Immature natural killer cell (primary cell): Measurements from ENCODE around the gene TTLL10. TPM values are rescaled to one million over a fixed set of nuclear protein-coding genes. Genes with fewer than 3 reads are reported as not detected.
A peak's percentile ranks its signal among the peaks of the same experiment; 100 is the strongest.

ENCODE experiments used
- DNase-seq, 3 donors: peaks; one replicate each; pipeline ENCODE4 v3.0.0; 2022; ENCODE audit warnings: mixed read lengths in 1 of 3
- H3K27ac Mint-ChIP-seq, 6 donors: one replicate each; pipeline ENCODE4 v1.8.0; 2020; ENCODE audit warnings: mixed read lengths in 6 of 6, mild to moderate bottlenecking in 5 of 6, inconsistent platforms in 4 of 6, moderate library complexity in 3 of 6
- H3K27me3 Mint-ChIP-seq, 3 donors: one replicate each; pipeline ENCODE4 v1.8.0; 2020 to 2021; ENCODE audit warnings: low read depth in 3 of 3, mild to moderate bottlenecking in 3 of 3, mixed read lengths in 3 of 3, moderate library complexity in 3 of 3, inconsistent platforms in 1 of 3
- H3K36me3 Mint-ChIP-seq, 3 donors: one replicate each; pipeline ENCODE4 v1.8.0; 2020; ENCODE audit warnings: mixed read lengths in 3 of 3, inconsistent platforms in 2 of 3, mild to moderate bottlenecking in 2 of 3
- H3K4me1 Mint-ChIP-seq, 2 donors: one replicate each; pipeline ENCODE4 v1.8.0; 2020; ENCODE audit warnings: inconsistent platforms in 2 of 2, mild to moderate bottlenecking in 2 of 2, mixed read lengths in 2 of 2, moderate library complexity in 1 of 2
- H3K4me3 Mint-ChIP-seq, 5 donors: one replicate each; pipeline ENCODE4 v1.8.0; 2020; ENCODE audit warnings: mild to moderate bottlenecking in 5 of 5, mixed read lengths in 5 of 5, inconsistent platforms in 3 of 5, moderate library complexity in 3 of 5
- H3K9me3 Mint-ChIP-seq, 6 donors: one replicate each; pipeline ENCODE4 v1.8.0; 2020; ENCODE audit warnings: mild to moderate bottlenecking in 6 of 6, mixed read lengths in 6 of 6, inconsistent platforms in 4 of 6, moderate library complexity in 3 of 6
- polyA plus RNA-seq, 3 donors: library from polyadenylated mRNA; unstranded; fragments of 300-500 nt; fragmentation: Illumina TruSeq; gene quantifications; one replicate each; pipeline ENCODE4 v1.2.3, GENCODE V29; 2021

TTLL10 gene
- polyA plus RNA-seq, 3 donors from 2014 or later = 0.68 to 0.83 (median 0.69) TPM

DNA sequence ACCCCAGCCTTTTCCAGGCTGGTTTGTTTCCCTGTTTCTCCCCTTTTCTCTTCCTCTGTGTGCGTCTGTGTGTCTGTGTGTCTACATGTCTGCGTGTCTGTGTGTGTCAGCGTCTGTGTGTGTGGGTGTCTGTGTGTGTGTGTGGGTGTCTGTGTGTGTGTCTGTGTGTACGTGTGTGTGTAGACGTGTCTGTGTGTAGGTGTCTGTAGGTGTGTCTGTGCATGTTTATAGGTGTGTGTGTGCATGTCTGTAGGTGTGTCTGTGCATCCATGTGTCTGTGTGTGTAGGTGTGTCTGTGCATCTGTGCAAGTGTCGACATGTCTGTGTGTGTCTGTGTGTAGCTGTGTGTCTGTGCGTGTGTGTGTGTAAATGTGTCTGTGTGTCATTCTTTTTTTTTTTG, 3.3 kb downstream of the TTLL10 start:
- no peak overlapping the region for H3K4me3 Mint-ChIP-seq

GRCh38 chr1:1177452-1178206, 3.9 kb downstream of the TTLL10 start:
- Mint-ChIP-seq H3K27ac (no peak overlapping the region), H3K4me3 (no peak overlapping the region), H3K27me3 (peaks cover 4 to 8% (median 5%) of the 10 kb centered on the region in 3 donors), H3K4me1 (peaks cover 5 to 11% of the 10 kb centered on the region in 2 donors), H3K9me3 (no peaks in the 10 kb centered on the region), H3K36me3 (peaks cover 0 to 4% (median 0%) of the 10 kb centered on the region in 3 donors)
- no peak for DNase-seq

More for the DNA sequence above, 3.3 kb downstream of the TTLL10 start:
- H3K27me3 Mint-ChIP-seq = peaks cover 4 to 9% (median 9%) of the 10 kb centered on the region in 3 donors
- H3K36me3 Mint-ChIP-seq = peaks cover 0 to 4% (median 0%) of the 10 kb centered on the region in 3 donors
- peaks cover 5 to 12% of the 10 kb centered on the region in 2 donors for H3K4me1 Mint-ChIP-seq
- no peak for DNase-seq
- no peaks in the 10 kb centered on the region for H3K9me3 Mint-ChIP-seq
- H3K27ac Mint-ChIP-seq = peak overlapping the region in 1 of 6 donors; percentile 19

- DNase-seq = no peak
- Mint-ChIP-seq H3K4me1 (peaks cover 5 to 10% of the 10 kb centered on the region in 2 donors), H3K27ac (no peak overlapping the region), H3K4me3 (no peak overlapping the region), H3K9me3 (no peaks in the 10 kb centered on the region), H3K27me3 (peaks cover 2 to 8% (median 4%) of the 10 kb centered on the region in 3 donors), H3K36me3 (peaks cover 0 to 4% (median 0%) of the 10 kb centered on the region in 3 donors)
Measured at GRCh38 chr1:1178794-1179331, 5.2 kb downstream of the TTLL10 start.

- Mint-ChIP-seq H3K27ac (no peak overlapping the region), H3K4me3 (no peak overlapping the region), H3K9me3 (no peaks in the 10 kb centered on the region), H3K4me1 (peaks cover 5 to 8% of the 10 kb centered on the region in 2 donors), H3K27me3 (peaks cover under 1 to 8% (median 4%) of the 10 kb centered on the region in 3 donors), H3K36me3 (peaks cover 0 to 4% (median 0%) of the 10 kb centered on the region in 3 donors)
- DNase-seq = no peak
Measured at GRCh38 chr1:1179346-1179982, 5.8 kb downstream of the TTLL10 start.

DNA sequence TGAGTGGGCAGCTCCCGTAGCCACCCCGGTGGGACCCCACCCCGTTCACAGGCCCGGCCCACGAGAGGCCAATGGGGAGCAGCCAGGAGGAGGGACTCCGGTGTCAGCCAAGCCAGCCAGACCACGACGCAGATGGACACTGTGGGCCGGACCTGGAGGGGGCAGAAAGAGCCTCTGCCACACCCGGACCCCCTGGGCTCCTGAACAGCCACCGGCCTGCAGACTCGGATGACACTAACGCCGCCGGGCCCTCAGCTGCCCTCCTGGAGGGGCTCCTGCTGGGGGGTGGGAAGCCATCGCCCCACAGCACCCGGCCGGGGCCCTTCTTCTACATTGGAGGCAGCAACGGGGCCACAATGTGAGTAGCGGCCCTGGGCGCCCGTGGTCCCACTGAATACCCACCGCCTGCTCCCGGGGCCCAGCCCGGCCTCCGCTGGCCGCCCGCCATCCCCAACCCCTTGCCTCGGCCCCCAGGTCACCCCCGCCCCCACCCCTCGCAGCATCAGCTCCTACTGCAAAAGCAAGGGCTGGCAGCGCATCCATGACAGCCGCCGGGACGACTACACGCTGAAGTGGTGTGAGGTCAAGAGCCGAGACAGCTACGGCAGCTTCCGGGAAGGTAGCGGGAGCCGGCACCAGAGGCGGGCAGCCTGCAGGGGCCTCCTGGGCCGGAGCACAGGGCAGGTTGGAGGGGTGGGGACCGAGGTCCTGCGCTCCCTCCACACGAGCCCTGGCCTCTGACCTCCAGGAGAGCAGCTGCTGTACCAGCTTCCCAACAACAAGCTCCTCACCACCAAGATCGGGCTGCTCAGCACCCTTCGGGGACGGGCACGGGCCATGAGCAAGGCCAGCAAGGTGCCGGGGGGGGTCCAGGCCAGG, 6.5 kb downstream of the TTLL10 start:
- no peak for DNase-seq
- H3K4me1 Mint-ChIP-seq = peaks cover 5 to 7% of the 10 kb centered on the region in 2 donors
- no peaks in the 10 kb centered on the region for H3K9me3 Mint-ChIP-seq
- peaks cover 0 to 4% (median 0%) of the 10 kb centered on the region in 3 donors for H3K36me3 Mint-ChIP-seq
- peaks cover 0 to 6% (median 4%) of the 10 kb centered on the region in 3 donors for H3K27me3 Mint-ChIP-seq
- no peak overlapping the region for H3K27ac Mint-ChIP-seq
- no peak overlapping the region for H3K4me3 Mint-ChIP-seq

- H3K27ac Mint-ChIP-seq = peak overlapping the region in 2 of 6 donors; percentile 16 to 58
- peaks cover 0 to 4% (median 0%) of the 10 kb centered on the region in 3 donors for H3K36me3 Mint-ChIP-seq
- no peaks in the 10 kb centered on the region for H3K9me3 Mint-ChIP-seq
- peaks cover 5 to 7% of the 10 kb centered on the region in 2 donors for H3K4me1 Mint-ChIP-seq
- no peak for DNase-seq
- peak overlapping the region in 1 of 5 donors; percentile 36 for H3K4me3 Mint-ChIP-seq
- peaks cover 0 to 4% (median under 1%) of the 10 kb centered on the region in 3 donors for H3K27me3 Mint-ChIP-seq
Measured at GRCh38 chr1:1181129-1181937, 7.7 kb downstream of the TTLL10 start.

DNA sequence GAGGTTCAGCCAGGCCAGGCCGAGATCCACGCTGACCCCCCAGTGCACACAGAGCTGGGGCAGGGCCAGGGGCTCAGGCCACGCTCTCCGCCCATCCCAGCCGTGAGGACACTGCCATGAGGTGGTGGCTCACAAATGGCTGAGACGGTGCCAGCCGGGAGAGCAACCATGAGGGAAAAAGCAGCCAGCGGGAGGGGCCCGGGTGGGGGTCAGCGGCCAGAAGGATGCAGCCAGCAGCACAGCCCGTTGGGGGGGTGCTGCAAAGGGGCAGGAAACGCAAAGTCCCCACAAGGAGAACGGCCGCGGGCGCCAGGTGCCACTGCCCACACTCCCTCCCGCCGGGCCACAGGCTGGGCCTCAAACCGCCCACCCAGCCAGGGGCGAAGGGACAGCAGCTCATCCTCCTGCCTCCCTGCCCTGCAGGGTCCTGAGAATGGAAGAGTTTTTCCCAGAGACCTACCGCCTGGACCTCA, 8.3 kb downstream of the TTLL10 start:
- DNase-seq = no peak
- peak overlapping the region in 2 of 5 donors; percentile 18 to 61 for H3K4me3 Mint-ChIP-seq
- H3K27ac Mint-ChIP-seq = peak overlapping the region in 1 of 6 donors; percentile 58
- no peaks in the 10 kb centered on the region for H3K9me3 Mint-ChIP-seq
- peaks cover 5 to 7% of the 10 kb centered on the region in 2 donors for H3K4me1 Mint-ChIP-seq
- H3K27me3 Mint-ChIP-seq = peaks cover 0 to 4% (median 0%) of the 10 kb centered on the region in 3 donors
- H3K36me3 Mint-ChIP-seq = peaks cover 0 to 1% (median 0%) of the 10 kb centered on the region in 3 donors

GRCh38 chr1:1182491-1183220, 9.0 kb downstream of the TTLL10 start:
- H3K9me3 Mint-ChIP-seq = no peaks in the 10 kb centered on the region
- H3K4me3 Mint-ChIP-seq = peak overlapping the region in 1 of 5 donors; percentile 61
- H3K27ac Mint-ChIP-seq = no peak overlapping the region
- DNase-seq = no peak
- peaks cover 5 to 7% of the 10 kb centered on the region in 2 donors for H3K4me1 Mint-ChIP-seq
- H3K36me3 Mint-ChIP-seq = no peaks in the 10 kb centered on the region
- H3K27me3 Mint-ChIP-seq = peaks cover 0 to 4% (median 0%) of the 10 kb centered on the region in 3 donors

DNA sequence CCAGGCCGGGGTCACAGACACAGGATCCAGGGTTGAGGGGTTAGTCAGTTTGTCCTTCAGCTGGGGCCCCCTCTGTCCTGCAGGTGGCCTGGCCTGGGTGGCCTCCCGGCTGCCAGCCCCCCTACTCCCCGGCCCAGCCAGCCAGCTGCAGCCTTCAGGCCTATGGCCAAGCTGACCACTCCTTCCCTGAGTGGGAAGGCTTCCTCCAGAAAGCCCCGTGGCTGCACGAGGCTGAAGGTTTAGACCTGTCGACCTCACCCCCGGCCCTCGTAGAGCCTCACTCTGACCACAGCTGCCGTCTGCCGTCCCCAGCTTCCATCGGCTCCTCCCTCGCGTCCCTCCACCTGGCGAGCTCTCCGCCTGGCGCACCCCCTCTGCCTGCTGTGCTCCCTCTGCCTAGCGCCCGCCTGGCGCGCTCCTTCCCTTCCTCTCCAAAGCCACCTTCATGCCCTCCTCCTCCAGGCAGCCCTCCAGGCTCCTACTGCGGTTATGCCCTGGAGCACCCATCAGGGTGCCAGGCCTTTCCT, 9.6 kb downstream of the TTLL10 start:
- H3K9me3 Mint-ChIP-seq = no peaks in the 10 kb centered on the region
- no peaks in the 10 kb centered on the region for H3K36me3 Mint-ChIP-seq
- no peak for DNase-seq
- H3K4me1 Mint-ChIP-seq = peaks cover 5 to 7% of the 10 kb centered on the region in 2 donors
- H3K4me3 Mint-ChIP-seq = peak overlapping the region in 2 of 5 donors; percentile 41 to 52
- peak overlapping the region in 2 of 6 donors; percentile 21 to 35 for H3K27ac Mint-ChIP-seq
- H3K27me3 Mint-ChIP-seq = peaks cover 0 to 4% (median 0%) of the 10 kb centered on the region in 3 donors

- DNase-seq = no peak
- Mint-ChIP-seq H3K27me3 (peaks cover 0 to 4% (median 0%) of the 10 kb centered on the region in 3 donors), H3K4me1 (peaks cover 5 to 7% of the 10 kb centered on the region in 2 donors), H3K4me3 (no peak overlapping the region), H3K36me3 (no peaks in the 10 kb centered on the region), H3K27ac (no peak overlapping the region), H3K9me3 (no peaks in the 10 kb centered on the region)
Measured at GRCh38 chr1:1183833-1184775, 10.4 kb downstream of the TTLL10 start.
